GM12891 (cell line): Measurements from ENCODE around the gene TTC22.

Source experiments
- DNase-seq: peaks from one replicate; pipeline ENCODE4 v3.0.0; 2011; ENCODE audit warnings: low spot score; ENCODE audit not compliant: insufficient read length
- FAIRE-seq: peaks from 2 replicates; lab custom pipeline; 2011; peaks lifted over from hg19 to GRCh38; lab: Jason Lieb, UNC
- PAX5 ChIP-seq: IDR thresholded peaks from 2 replicates; pipeline ENCODE4 v1.6.1; 2011; ENCODE audit warnings: low read length, moderate library complexity, mild to moderate bottlenecking; ENCODE audit not compliant: insufficient read depth, severe bottlenecking
- POLR2A ChIP-seq: IDR thresholded peaks from 2 replicates; pipeline ENCODE4 v1.6.1; 2011; ENCODE audit warnings: low read depth, low read length, control low read depth
- POLR2AphosphoS5 ChIP-seq: IDR thresholded peaks from 2 replicates; pipeline ENCODE4 v1.6.1; 2011; ENCODE audit warnings: low read depth, low read length, control low read depth
- POU2F2 ChIP-seq: IDR thresholded peaks from 2 replicates; pipeline ENCODE4 v1.6.1; 2011; ENCODE audit warnings: low read depth, mild to moderate bottlenecking, control low read depth, low read length, moderate library complexity
- SPI1 ChIP-seq: IDR thresholded peaks from 2 replicates; pipeline ENCODE4 v1.6.1; 2011; ENCODE audit warnings: low read depth, low read length, control low read depth
- TAF1 ChIP-seq: IDR thresholded peaks from 2 replicates; pipeline ENCODE4 v1.6.1; 2011; ENCODE audit warnings: low read depth, low read length, control low read depth

The TTC22 gene

GRCh38 chr1:54808443-54809207 lies 7.5 kb upstream of the TTC22 start:
- FAIRE-seq (no peak), DNase-seq (no peak)
- TF ChIP-seq TAF1 = no peak
- TF ChIP-seq POLR2AphosphoS5 = no peak
- no peak for TF ChIP-seq PAX5
- no peak for TF ChIP-seq SPI1
- TF ChIP-seq POU2F2 = no peak
- no peak for TF ChIP-seq POLR2A

GRCh38 chr1:54807756-54808155 lies 6.6 kb upstream of the TTC22 start:
- TF ChIP-seq POLR2AphosphoS5 (no peak), SPI1 (no peak), POU2F2 (no peak)
- DNase-seq (no peak), FAIRE-seq (no peak)

- FAIRE-seq = no peak
- TF ChIP-seq PAX5 (no peak), TAF1 (no peak), POLR2AphosphoS5 (no peak), POU2F2 (no peak), SPI1 (no peak), POLR2A (no peak)
- DNase-seq = no peak
Measured at GRCh38 chr1:54806931-54807611, 5.9 kb upstream of the TTC22 start.

- TF ChIP-seq POLR2A = no peak
- TF ChIP-seq POLR2AphosphoS5 = no peak
- no peak for TF ChIP-seq PAX5
- TF ChIP-seq POU2F2 = no peak
- TF ChIP-seq SPI1 = no peak
- no peak for TF ChIP-seq TAF1
- no peak for DNase-seq
- no peak for FAIRE-seq
Measured at GRCh38 chr1:54805981-54806381, 4.9 kb upstream of the TTC22 start.

GRCh38 chr1:54805466-54805865 lies 4.3 kb upstream of the TTC22 start:
- no peak for FAIRE-seq
- no peak for TF ChIP-seq TAF1
- no peak for TF ChIP-seq POU2F2
- TF ChIP-seq POLR2A = no peak
- no peak for TF ChIP-seq PAX5
- no peak for TF ChIP-seq POLR2AphosphoS5
- no peak for TF ChIP-seq SPI1
- DNase-seq = no peak

GRCh38 chr1:54804471-54805132 lies 3.5 kb upstream of the TTC22 start:
- FAIRE-seq = no peak
- TF ChIP-seq TAF1 (no peak), POLR2A (no peak), POLR2AphosphoS5 (no peak), PAX5 (no peak), SPI1 (no peak), POU2F2 (no peak)
- no peak for DNase-seq

- FAIRE-seq = no peak
- TF ChIP-seq POLR2AphosphoS5 = no peak
- no peak for TF ChIP-seq POLR2A
- TF ChIP-seq SPI1 = no peak
- no peak for TF ChIP-seq PAX5
- TF ChIP-seq TAF1 = no peak
- no peak for TF ChIP-seq POU2F2
- DNase-seq = no peak
Measured at GRCh38 chr1:54803761-54804470, 2.8 kb upstream of the TTC22 start.

- TF ChIP-seq PAX5 (no peak), POU2F2 (no peak), POLR2A (no peak), TAF1 (no peak), POLR2AphosphoS5 (no peak), SPI1 (no peak)
- DNase-seq (no peak), FAIRE-seq (no peak)
Measured at GRCh38 chr1:54800041-54800898, 853 bp downstream of the TTC22 start.
